Measurements from ENCODE around the gene SERTAD2.

DNA sequence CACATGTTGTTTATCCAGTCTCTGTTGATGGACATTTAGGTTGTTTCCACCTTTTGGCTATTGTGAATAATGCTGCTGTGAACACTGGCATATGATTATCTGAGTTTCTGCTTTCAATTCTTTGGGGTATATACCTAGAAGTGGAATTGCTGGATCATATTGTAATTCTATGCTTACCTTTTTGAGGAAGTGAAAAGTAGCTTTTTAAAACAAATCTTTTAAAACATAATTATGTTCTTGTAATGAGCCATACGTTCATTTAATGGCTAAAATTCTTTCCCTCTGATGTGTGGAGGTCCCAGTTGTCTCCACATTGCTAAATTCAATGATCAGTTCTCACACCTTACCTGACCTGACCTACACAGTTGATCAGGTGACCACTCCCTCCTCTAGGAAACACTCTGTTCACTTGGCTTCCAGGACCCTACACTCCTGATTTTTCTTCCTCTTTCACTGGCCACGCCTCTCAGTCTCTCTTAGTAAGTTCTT is 27.8 kb upstream of the SERTAD2 start:
- TF ChIP-seq, protein P1, sequence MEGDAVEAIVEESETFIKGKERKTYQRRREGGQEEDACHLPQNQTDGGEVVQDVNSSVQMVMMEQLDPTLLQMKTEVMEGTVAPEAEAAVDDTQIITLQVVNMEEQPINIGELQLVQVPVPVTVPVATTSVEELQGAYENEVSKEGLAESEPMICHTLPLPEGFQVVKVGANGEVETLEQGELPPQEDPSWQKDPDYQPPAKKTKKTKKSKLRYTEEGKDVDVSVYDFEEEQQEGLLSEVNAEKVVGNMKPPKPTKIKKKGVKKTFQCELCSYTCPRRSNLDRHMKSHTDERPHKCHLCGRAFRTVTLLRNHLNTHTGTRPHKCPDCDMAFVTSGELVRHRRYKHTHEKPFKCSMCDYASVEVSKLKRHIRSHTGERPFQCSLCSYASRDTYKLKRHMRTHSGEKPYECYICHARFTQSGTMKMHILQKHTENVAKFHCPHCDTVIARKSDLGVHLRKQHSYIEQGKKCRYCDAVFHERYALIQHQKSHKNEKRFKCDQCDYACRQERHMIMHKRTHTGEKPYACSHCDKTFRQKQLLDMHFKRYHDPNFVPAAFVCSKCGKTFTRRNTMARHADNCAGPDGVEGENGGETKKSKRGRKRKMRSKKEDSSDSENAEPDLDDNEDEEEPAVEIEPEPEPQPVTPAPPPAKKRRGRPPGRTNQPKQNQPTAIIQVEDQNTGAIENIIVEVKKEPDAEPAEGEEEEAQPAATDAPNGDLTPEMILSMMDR (conservative IDR thresholded peaks at IDR 0.05; ENCODE audit: low read depth, low read length): no peak
- TF ChIP-seq POLR2A (IDR thresholded peaks at IDR 0.05; ENCODE audit: low read depth, low read length) (no peak), RCOR1 (IDR thresholded peaks at IDR 0.05; ENCODE audit: insufficient replicate concordance, low read length) (no peak)
